ENCODE results near the gene ACP2. TPM values are rescaled to one million over a fixed set of nuclear protein-coding genes. Genes with fewer than 3 reads are reported as not detected.

Gene ACP2
- total RNA-seq (2014; rRNA removed; shearing (Covaris generic)), result 24.5 TPM in 2 replicates
- 24.2 and 26.5 TPM in 2 replicates for total RNA-seq (2022)
- percentile 63 among the genes with signal in this experiment for Bru-seq, nascent RNA
- percentile 59 among the genes with signal in this experiment for BruChase-seq, experiment 1, labeled RNA remaining after a 6-hour chase
- BruChase-seq, experiment 2, labeled RNA remaining after a 2-hour chase, result percentile 59 among the genes with signal in this experiment
- long read RNA-seq, partial matches to known transcripts, result 0 of 4 reads
- long read RNA-seq, other reads (novel, unspliced or antisense), result 3 of 4 reads

GRCh38 chr11:47248664-47249377, at the start of gene ACP2:
TSS of gene ACP2 (minus strand) at chr11:47248814. CDS start at chr11:47248789, 25 bp downstream.
- Histone ChIP-seq H4K20me1 (ENCODE audit: insufficient read depth, low read length) (no peaks in the 10 kb centered on the region), H3K79me2 (ENCODE audit: insufficient read depth, low read depth, low read length) (peaks cover 20% of the 10 kb centered on the region; the same call in 1 of the 2 replicates), H3K4me2 (ENCODE audit: low read length) (peak within 1 kb of the TSS; percentile 83), H3K27ac (ENCODE audit: low read depth, low read length, poor library complexity, severe bottlenecking) (peak within 1 kb of the TSS; percentile 60), H3K9me2 (ENCODE audit: insufficient read depth, low read length) (no peaks in the 10 kb centered on the region), H3K4me1 (ENCODE audit: insufficient read depth, low read length, poor library complexity, severe bottlenecking) (peaks cover 13% of the 10 kb centered on the region), H2AFZ (ENCODE audit: low read length) (peak within 1 kb of the TSS; percentile 83), H3K9me3 (ENCODE audit: low read length) (no peaks in the 10 kb centered on the region), H3K36me3 (ENCODE audit: insufficient read depth, low read length) (peaks cover 21% of the 10 kb centered on the region; the same call in 1 of the 2 replicates), H3K4me3 (ENCODE audit: low read depth, low read length, poor library complexity, severe bottlenecking) (peak within 1 kb of the TSS; percentile 89)
- TSS peak; percentile 90 for BruUV-seq (replicated peaks)
- ChIA-PET CTCF (ENCODE audit: unreplicated experiment) (interaction anchor here (0.7 to 2.5 kb wide), 4 partner anchors 10 to 71 kb away, joined by 3 to 19 read pairs (median 8); partner anchors contain the start of genes ARFGAP2 and DDB2), POLR2A (interaction anchor here (0.5 to 2.7 kb wide), 14 partner anchors 11 to 151 kb away, joined by 3 to 25 read pairs (median 6); partner anchors contain the start of gene DDB2)
- DNase-seq (ENCODE audit: low spot score), result peak; percentile 96
- TF ChIP-seq CTCF (conservative IDR thresholded peaks at IDR 0.05; ENCODE audit: low read length) (peak; percentile 70), EZH2phosphoT487 (IDR thresholded peaks at IDR 0.05; ENCODE audit: borderline replicate concordance, low read depth, low read length) (no peak)
- intact Hi-C loops (cut with micrococcal nuclease; ENCODE audit: unreplicated experiment), result loop anchor here (1.0 kb wide), 2 partner anchors 33 to 72 kb away; no protein-coding TSS in a partner anchor

GRCh38 chr11:47296045-47296444, 47.4 kb upstream of the ACP2 start:
- ChIA-PET POLR2A (interaction anchor here (1.0 kb wide), 1 partner anchor 8 kb away, joined by 4 read pairs; no protein-coding TSS in a partner anchor), CTCF (ENCODE audit: unreplicated experiment) (no interaction called here)
- no peaks in the 10 kb centered on the region for H4K20me1 ChIP-seq (ENCODE audit: insufficient read depth, low read length)
- TF ChIP-seq EZH2phosphoT487 (IDR thresholded peaks at IDR 0.05; ENCODE audit: borderline replicate concordance, low read depth, low read length) (no peak), CTCF (conservative IDR thresholded peaks at IDR 0.05; ENCODE audit: low read length) (no peak)
- H3K9me3 ChIP-seq (ENCODE audit: low read length), result peaks cover 7% of the 10 kb centered on the region; the same call in 1 of the 2 replicates
- intact Hi-C loops (cut with micrococcal nuclease; ENCODE audit: unreplicated experiment), result no loop called here
- H3K9me2 ChIP-seq (ENCODE audit: insufficient read depth, low read length), result no peaks in the 10 kb centered on the region
- peaks cover 88% of the 10 kb centered on the region for H3K36me3 ChIP-seq (ENCODE audit: insufficient read depth, low read length)
- no peak overlapping the region for H3K4me3 ChIP-seq (ENCODE audit: low read depth, low read length, poor library complexity, severe bottlenecking)
- no peaks in the 10 kb centered on the region for H3K4me1 ChIP-seq (ENCODE audit: insufficient read depth, low read length, poor library complexity, severe bottlenecking)
- no peak overlapping the region for H2AFZ ChIP-seq (ENCODE audit: low read length)
- H3K4me2 ChIP-seq (ENCODE audit: low read length), result no peak overlapping the region
- BruUV-seq (replicated peaks), result no TSS peak
- no peaks in the 10 kb centered on the region for H3K79me2 ChIP-seq (ENCODE audit: insufficient read depth, low read depth, low read length)
- no peak for DNase-seq (ENCODE audit: low spot score)
- H3K27ac ChIP-seq (ENCODE audit: low read depth, low read length, poor library complexity, severe bottlenecking), result no peak overlapping the region

Data from OCI-LY7 (cell line).